Middle frontal gyrus (tissue), 1 donor: Measurements from ENCODE around the gene TM7SF2.

Experiments
- DNase-seq: peaks from one replicate; pipeline ENCODE4 v3.0.0-alpha.2; 2015; ENCODE audit warnings: low spot score; ENCODE audit errors: extremely low spot score

TM7SF2 gene

DNA sequence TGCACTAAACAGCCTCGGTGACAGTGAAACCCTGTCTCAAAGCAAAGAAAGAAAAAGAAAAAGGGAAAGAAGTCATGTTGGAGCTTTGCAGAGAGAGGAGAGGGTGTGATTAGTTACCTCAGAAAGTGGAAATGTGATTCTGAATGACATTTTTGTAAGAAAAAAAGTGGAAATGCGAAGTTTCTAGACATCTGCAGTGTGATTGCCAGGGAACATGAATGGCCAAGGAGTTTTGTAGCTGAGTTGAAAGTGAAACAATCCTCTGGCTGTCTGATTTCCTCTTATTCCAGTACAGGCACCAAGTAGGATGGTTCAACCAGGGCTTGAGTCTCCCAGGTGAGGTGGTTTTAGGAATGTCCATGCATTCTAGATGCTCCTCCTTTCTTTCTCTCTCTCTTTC is 40.5 kb downstream of the TM7SF2 start:
- DNase-seq, result no peak

DNA sequence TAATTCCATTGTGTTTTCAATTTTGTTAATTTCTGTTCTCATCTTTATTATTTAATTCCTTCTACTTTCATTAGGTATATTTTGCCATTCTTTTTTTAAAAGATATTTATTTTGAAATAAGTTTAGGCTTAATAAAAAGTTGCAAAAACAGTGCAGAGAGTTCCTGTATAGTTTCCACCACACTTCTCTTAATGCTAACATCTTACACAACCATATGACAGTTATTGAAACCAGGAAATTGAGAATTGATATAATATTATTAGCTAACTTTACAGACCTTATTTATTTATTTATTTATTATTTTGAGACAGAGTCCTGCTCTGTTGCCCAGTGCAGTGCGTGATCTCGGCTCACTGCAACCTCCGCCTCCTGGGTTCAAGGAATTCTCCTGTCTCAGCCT is 44.6 kb downstream of the TM7SF2 start:
- DNase-seq, result no peak

DNA sequence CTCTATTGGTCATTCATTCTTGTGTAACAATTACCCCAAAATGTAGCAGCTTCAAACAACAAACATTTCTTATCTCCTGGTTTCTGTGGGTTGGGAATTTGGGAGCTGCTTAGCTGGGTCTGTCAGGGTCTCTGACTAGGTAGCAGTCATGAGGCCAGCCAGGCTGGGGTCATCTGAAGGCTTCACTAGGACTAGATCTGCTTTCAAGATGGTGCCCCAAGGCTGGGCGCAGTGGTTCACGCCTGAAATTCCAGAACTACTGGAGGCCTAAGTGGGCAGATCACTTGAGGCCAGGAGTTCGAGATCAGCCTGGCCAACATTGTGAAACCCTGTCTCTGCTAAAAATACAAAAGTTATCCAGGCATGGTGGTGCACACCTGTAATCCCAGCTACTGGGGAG is 45.3 kb downstream of the TM7SF2 start:
- no peak for DNase-seq

DNA sequence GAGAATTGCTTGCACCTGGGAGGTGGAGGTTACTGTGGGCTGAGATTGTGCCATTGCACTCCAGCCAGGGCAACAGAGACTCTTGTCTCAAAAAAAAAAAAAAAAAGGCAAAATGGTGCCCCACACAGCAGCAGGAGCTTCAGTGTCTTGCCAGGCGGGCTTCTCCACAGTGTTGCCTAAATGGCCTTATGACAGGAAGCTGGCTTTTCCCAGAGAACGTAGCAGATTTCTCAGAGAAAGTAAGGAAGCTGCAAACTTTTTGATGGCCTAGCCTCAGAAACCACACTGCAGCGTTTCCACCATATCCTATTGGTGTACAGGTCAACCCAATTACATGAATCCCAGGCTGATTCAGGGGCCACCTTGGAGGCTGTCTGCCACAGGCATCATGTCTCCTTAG is 45.7 kb downstream of the TM7SF2 start:
- DNase-seq, result no peak

GRCh38 chr11:65159012-65159411 is 47.3 kb downstream of the TM7SF2 start:
- no peak for DNase-seq

- DNase-seq, result no peak
Measured at GRCh38 chr11:65160643-65161042, 49.0 kb downstream of the TM7SF2 start.

DNA sequence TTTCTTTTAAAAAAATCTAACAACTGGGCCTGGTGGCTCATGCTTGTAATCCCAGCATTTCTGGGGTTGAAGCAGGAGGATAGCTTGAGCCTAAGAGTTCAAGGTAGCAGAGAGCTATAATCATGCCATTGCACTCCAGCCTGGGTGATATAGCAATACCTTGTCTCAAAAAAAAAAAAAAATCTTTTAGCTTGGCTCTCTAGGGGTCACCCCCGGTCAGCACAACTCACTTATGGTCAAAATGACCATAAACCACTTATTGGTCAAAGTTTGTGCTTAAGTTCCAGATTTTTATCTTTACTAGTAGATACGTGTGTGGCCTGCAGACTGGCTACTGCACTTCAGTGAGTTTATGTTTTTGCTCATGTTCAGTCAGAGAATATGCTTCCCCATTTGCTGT is 52.0 kb downstream of the TM7SF2 start:
- no peak for DNase-seq
